Astrocyte (in vitro differentiated cells and primary cell): Measurements from ENCODE around the gene SDK1. TPM values are rescaled to one million over a fixed set of nuclear protein-coding genes. Genes with fewer than 3 reads are reported as not detected.
"Not testable (repeated sequence)": the region's sequence is repeated elsewhere in the genome, so short reads cannot be mapped to it uniquely, and the experiment has no call there.

ENCODE experiments used
- DNase-seq: peaks from one replicate; pipeline ENCODE4 v3.0.0-alpha.2; 2010; ENCODE audit warnings: low read depth
- FAIRE-seq: peaks from 2 replicates; lab custom pipeline; 2011; peaks lifted over from hg19 to GRCh38; lab: Jason Lieb, UNC
- H2AFZ ChIP-seq: 2 replicates; pipeline ENCODE4 v1.6.0; 2012; ENCODE audit warnings: low read depth, low read length, inconsistent platforms
- H3K27ac ChIP-seq: 2 replicates; pipeline ENCODE4 v1.5.1; 2011; ENCODE audit warnings: low read depth, low read length, inconsistent platforms
- H3K27me3 ChIP-seq: 2 replicates; pipeline ENCODE4 v1.6.0; 2011; ENCODE audit warnings: low read length, inconsistent platforms; ENCODE audit not compliant: insufficient read depth
- H3K36me3 ChIP-seq: 2 replicates; pipeline ENCODE4 v1.5.1; 2011; ENCODE audit warnings: low read length, inconsistent platforms; ENCODE audit not compliant: insufficient read depth
- H3K4me1 ChIP-seq: 2 replicates; pipeline ENCODE4 v1.5.1; 2011; ENCODE audit warnings: low read length, inconsistent platforms; ENCODE audit not compliant: insufficient read depth
- H3K4me2 ChIP-seq: 2 replicates; pipeline ENCODE4 v1.6.0; 2012; ENCODE audit warnings: low read length, inconsistent platforms
- H3K4me3 ChIP-seq: 2 replicates; pipeline ENCODE4 v1.5.1; 2011; ENCODE audit warnings: low read depth, mild to moderate bottlenecking, low read length, inconsistent platforms; ENCODE audit not compliant: insufficient read depth
- H3K79me2 ChIP-seq: 2 replicates; pipeline ENCODE4 v1.6.0; 2012; ENCODE audit warnings: mild to moderate bottlenecking, low read length, inconsistent platforms; ENCODE audit not compliant: insufficient read depth
- H3K9ac ChIP-seq: 2 replicates; pipeline ENCODE4 v1.6.0; 2012; ENCODE audit warnings: mild to moderate bottlenecking, low read length, inconsistent platforms
- H3K9me3 ChIP-seq: 2 replicates; pipeline ENCODE4 v1.5.1; 2012; ENCODE audit warnings: low read depth, mild to moderate bottlenecking, low read length, inconsistent platforms; ENCODE audit not compliant: insufficient read depth
- H4K20me1 ChIP-seq: 2 replicates; pipeline ENCODE4 v1.6.0; 2012; ENCODE audit warnings: low read length, inconsistent platforms; ENCODE audit not compliant: insufficient read depth
- H3K27ac Mint-ChIP-seq: one replicate; pipeline ENCODE4 v1.8.0; 2021; ENCODE audit warnings: mild to moderate bottlenecking, mixed read lengths; ENCODE audit not compliant: unreplicated experiment
- H3K27me3 Mint-ChIP-seq: one replicate; pipeline ENCODE4 v1.8.0; 2021; ENCODE audit warnings: low read depth, mixed read lengths; ENCODE audit not compliant: unreplicated experiment
- H3K36me3 Mint-ChIP-seq: one replicate; pipeline ENCODE4 v1.8.0; 2021; ENCODE audit warnings: low read depth, mixed read lengths; ENCODE audit not compliant: unreplicated experiment
- H3K4me1 Mint-ChIP-seq: one replicate; pipeline ENCODE4 v1.8.0; 2021; ENCODE audit warnings: low read depth, mixed read lengths; ENCODE audit not compliant: unreplicated experiment
- H3K4me3 Mint-ChIP-seq: one replicate; pipeline ENCODE4 v1.8.0; 2021; ENCODE audit warnings: mild to moderate bottlenecking, moderate library complexity, mixed read lengths; ENCODE audit not compliant: unreplicated experiment
- H3K9me3 Mint-ChIP-seq: one replicate; pipeline ENCODE4 v1.8.0; 2021; ENCODE audit warnings: mild to moderate bottlenecking, mixed read lengths; ENCODE audit not compliant: unreplicated experiment
- CTCF ChIP-seq: IDR thresholded peaks from 2 replicates; pipeline ENCODE4 v1.5.1; 2011; ENCODE audit warnings: low read depth, mild to moderate bottlenecking, inconsistent platforms, low read length, moderate library complexity; ENCODE audit not compliant: insufficient read depth
- EZH2 ChIP-seq: IDR thresholded peaks from 2 replicates; pipeline ENCODE4 v1.6.1; 2012; ENCODE audit warnings: mild to moderate bottlenecking, low read length, inconsistent platforms; ENCODE audit not compliant: insufficient read depth
- total RNA-seq: library from RNA; stranded (reverse); gene quantifications from 2 replicates; pipeline ENCODE4 v1.2.1, GENCODE V29; 2021

SDK1 gene
- total RNA-seq, 1 donor from 2014 or later, result 4.2 TPM

- Histone ChIP-seq H3K4me2 (no peak overlapping the region), H4K20me1 (no peaks in the 10 kb centered on the region), H3K9ac (no peak overlapping the region), H3K36me3 (no peaks in the 10 kb centered on the region), H3K27ac (no peak overlapping the region), H3K27me3 (no peaks in the 10 kb centered on the region), H3K4me3 (no peak overlapping the region), H3K79me2 (no peaks in the 10 kb centered on the region), H2AFZ (no peak overlapping the region), H3K4me1 (no peaks in the 10 kb centered on the region), H3K9me3 (peaks cover 7% of the 10 kb centered on the region)
- H3K36me3 Mint-ChIP-seq, result peaks cover 11% of the 10 kb centered on the region
- peaks cover 2% of the 10 kb centered on the region for H3K27me3 Mint-ChIP-seq
- no peak for DNase-seq
- H3K4me3 Mint-ChIP-seq, result no peak overlapping the region
- peaks cover 23% of the 10 kb centered on the region for H3K9me3 Mint-ChIP-seq
- TF ChIP-seq CTCF (no peak), EZH2 (no peak)
- no peaks in the 10 kb centered on the region for H3K4me1 Mint-ChIP-seq
- FAIRE-seq, result no peak
- no peak overlapping the region for H3K27ac Mint-ChIP-seq
Measured at GRCh38 chr7:3575753-3576531, 274.9 kb downstream of the SDK1 start.

- Mint-ChIP-seq H3K4me3 (no peak overlapping the region), H3K9me3 (peaks cover 22% of the 10 kb centered on the region), H3K27me3 (peaks cover 2% of the 10 kb centered on the region), H3K36me3 (peaks cover 11% of the 10 kb centered on the region), H3K4me1 (no peaks in the 10 kb centered on the region), H3K27ac (no peak overlapping the region)
- H3K27me3 ChIP-seq, result no peaks in the 10 kb centered on the region
- no peak overlapping the region for H3K4me3 ChIP-seq
- H3K36me3 ChIP-seq, result no peaks in the 10 kb centered on the region
- no peak overlapping the region for H3K27ac ChIP-seq
- no peaks in the 10 kb centered on the region for H3K4me1 ChIP-seq
- TF ChIP-seq CTCF (no peak), EZH2 (no peak)
- no peak overlapping the region for H3K9ac ChIP-seq
- no peak overlapping the region for H2AFZ ChIP-seq
- no peaks in the 10 kb centered on the region for H3K79me2 ChIP-seq
- H3K9me3 ChIP-seq, result peaks cover 7% of the 10 kb centered on the region
- DNase-seq, result no peak
- no peak for FAIRE-seq
- no peaks in the 10 kb centered on the region for H4K20me1 ChIP-seq
- H3K4me2 ChIP-seq, result no peak overlapping the region
Measured at GRCh38 chr7:3578399-3578798, 277.3 kb downstream of the SDK1 start.

- H3K27me3 Mint-ChIP-seq, result no peaks in the 10 kb centered on the region
- no peak overlapping the region for H3K4me3 ChIP-seq
- no peaks in the 10 kb centered on the region for H3K79me2 ChIP-seq
- no peak overlapping the region for H3K4me3 Mint-ChIP-seq
- no peak overlapping the region for H3K9ac ChIP-seq
- no peak for FAIRE-seq
- H3K36me3 Mint-ChIP-seq, result peaks cover 11% of the 10 kb centered on the region
- peaks cover 22% of the 10 kb centered on the region for H3K9me3 Mint-ChIP-seq
- no peak for TF ChIP-seq EZH2
- TF ChIP-seq CTCF, result no peak
- peaks cover 7% of the 10 kb centered on the region for H3K9me3 ChIP-seq
- H3K27me3 ChIP-seq, result no peaks in the 10 kb centered on the region
- H3K4me2 ChIP-seq, result no peak overlapping the region
- no peaks in the 10 kb centered on the region for H4K20me1 ChIP-seq
- no peaks in the 10 kb centered on the region for H3K36me3 ChIP-seq
- DNase-seq, result no peak
- no peaks in the 10 kb centered on the region for H3K4me1 Mint-ChIP-seq
- H3K27ac Mint-ChIP-seq, result no peak overlapping the region
- no peak overlapping the region for H2AFZ ChIP-seq
- no peaks in the 10 kb centered on the region for H3K4me1 ChIP-seq
- no peak overlapping the region for H3K27ac ChIP-seq
Measured at GRCh38 chr7:3579638-3580219, 278.7 kb downstream of the SDK1 start.

GRCh38 chr7:3582145-3582544 is 281.1 kb downstream of the SDK1 start:
- H3K79me2 ChIP-seq, H3K9ac ChIP-seq, H3K27me3 Mint-ChIP-seq, H3K4me3 ChIP-seq, H3K36me3 ChIP-seq, H3K4me3 Mint-ChIP-seq, DNase-seq, H3K27me3 ChIP-seq, H3K4me1 ChIP-seq, H2AFZ ChIP-seq, H3K27ac Mint-ChIP-seq, H3K36me3 Mint-ChIP-seq, FAIRE-seq, H4K20me1 ChIP-seq, H3K27ac ChIP-seq, H3K4me1 Mint-ChIP-seq, H3K4me2 ChIP-seq, H3K9me3 ChIP-seq: not testable (repeated sequence)
- peaks cover 17% of the 10 kb centered on the region for H3K9me3 Mint-ChIP-seq
